IPS-NIHi11 (cell line): ENCODE results near the gene FXYD6.

Experiments used
- DNase-seq: peaks from one replicate; pipeline ENCODE4 v3.0.0; 2012; ENCODE audit warnings: mixed read lengths, low spot score

Gene FXYD6

DNA sequence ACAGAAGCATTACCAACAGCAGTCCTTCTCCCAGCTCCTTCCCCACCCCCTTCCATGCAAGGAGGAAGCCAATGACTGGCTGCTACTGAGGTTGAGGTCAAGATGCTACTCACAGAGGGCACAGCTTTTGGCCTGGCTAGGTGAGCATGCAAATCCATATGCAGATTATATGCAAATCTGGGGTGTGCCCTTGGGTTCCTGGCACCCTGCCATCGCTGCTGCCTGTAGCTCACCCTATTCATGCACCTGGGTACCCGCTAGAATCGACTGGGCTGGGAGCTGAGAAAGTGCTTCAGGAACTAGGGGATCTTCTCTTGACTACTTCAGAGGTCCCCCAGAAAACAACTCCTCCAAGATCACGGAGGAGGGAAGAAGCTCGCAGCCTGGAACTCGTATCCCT is 83.5 kb downstream of the FXYD6 start:
- DNase-seq: no peak

- no peak for DNase-seq
Observed at GRCh38 chr11:117792241-117792640, 84.2 kb downstream of the FXYD6 start.

DNA sequence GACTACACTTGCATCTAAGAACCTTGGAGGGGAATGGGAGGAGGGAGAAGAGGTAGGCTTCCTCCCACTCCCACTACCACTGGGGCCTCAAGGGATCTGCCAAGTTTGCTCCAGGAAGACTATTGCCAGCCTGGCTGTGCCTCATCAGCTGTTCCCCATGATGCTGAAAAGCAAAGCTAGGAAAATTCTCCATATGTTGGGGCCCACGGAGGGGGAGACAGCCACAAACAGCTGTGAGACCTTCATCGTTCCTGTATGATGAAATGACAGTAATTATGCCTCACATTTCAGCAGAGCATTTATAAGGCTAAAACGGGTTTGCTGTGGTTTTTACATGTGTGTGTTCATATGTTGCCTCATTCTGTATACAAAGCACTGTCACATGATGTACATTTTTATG is 86.2 kb downstream of the FXYD6 start:
- no peak for DNase-seq

GRCh38 chr11:117789241-117789640 is 87.2 kb downstream of the FXYD6 start:
- DNase-seq: no peak
